DOHH2 (cell line): ENCODE measurements around the gene GPN1.
"Not testable (repeated sequence)": the region's sequence is repeated elsewhere in the genome, so short reads cannot be mapped to it uniquely, and the experiment has no call there.

Experiments
- H3F3A ChIP-seq: fragments of 200-600 bp; sonication (generic), shearing (Covaris generic); 2 replicates; pipeline ENCODE4 v1.6.0; 2016; ENCODE audit warnings: antibody characterized with exemption, mild to moderate bottlenecking; ENCODE audit not compliant: control insufficient read depth, insufficient read depth
- H3K27ac ChIP-seq: fragments of 200-600 bp; sonication (generic); 2 replicates; pipeline ENCODE4 v1.5.1; 2014; ENCODE audit warnings: low read depth, mild to moderate bottlenecking, low read length, moderate library complexity
- H3K27me3 ChIP-seq: fragments of 200-600 bp; sonication (generic); 2 replicates; pipeline ENCODE4 v1.6.1; 2014; ENCODE audit warnings: mild to moderate bottlenecking, low read length, mixed read lengths; ENCODE audit not compliant: control insufficient read depth
- H3K36me3 ChIP-seq: fragments of 200-600 bp; sonication (generic); 2 replicates; pipeline ENCODE4 v1.6.1; 2014; ENCODE audit warnings: mild to moderate bottlenecking, low read length, moderate library complexity, mixed read lengths; ENCODE audit not compliant: control insufficient read depth
- H3K4me1 ChIP-seq: fragments of 200-600 bp; sonication (generic); 2 replicates; pipeline ENCODE4 v1.6.1; 2014; ENCODE audit warnings: mild to moderate bottlenecking, low read length, mixed read lengths; ENCODE audit not compliant: control insufficient read depth
- H3K4me2 ChIP-seq: fragments of 200-600 bp; sonication (generic); 2 replicates; pipeline ENCODE4 v1.6.0; 2014; ENCODE audit warnings: mild to moderate bottlenecking, low read length, moderate library complexity
- H3K4me3 ChIP-seq: fragments of 200-600 bp; sonication (generic); 2 replicates; pipeline ENCODE4 v1.5.1; 2014; ENCODE audit warnings: mild to moderate bottlenecking, low read length, mixed read lengths
- H3K79me2 ChIP-seq: fragments of 200-600 bp; sonication (generic); 2 replicates; pipeline ENCODE4 v1.6.1; 2014; ENCODE audit warnings: mild to moderate bottlenecking, low read length, mixed read lengths; ENCODE audit not compliant: control insufficient read depth
- H3K9me2 ChIP-seq: fragments of 200-600 bp; sonication (generic); replicated peaks from 2 replicates; pipeline ENCODE4 v1.6.1; 2014; ENCODE audit warnings: mild to moderate bottlenecking, low read length, mixed read lengths; ENCODE audit not compliant: control insufficient read depth
- H3K9me3 ChIP-seq: fragments of 200-600 bp; sonication (generic); 2 replicates; pipeline ENCODE4 v1.6.1; 2014; ENCODE audit warnings: antibody characterized with exemption, low read length, mixed read lengths; ENCODE audit not compliant: control insufficient read depth, insufficient read depth
- H4K20me1 ChIP-seq: fragments of 200-600 bp; sonication (generic); 2 replicates; pipeline ENCODE4 v1.6.0; 2014; ENCODE audit warnings: low read depth, mild to moderate bottlenecking, antibody characterized with exemption, low read length, moderate library complexity; ENCODE audit not compliant: control insufficient read depth, insufficient read depth
- EZH2phosphoT487 ChIP-seq: fragments of 200-600 bp; sonication (generic); IDR thresholded peaks from 2 replicates; pipeline ENCODE4 v1.6.1; 2017; ENCODE audit warnings: borderline replicate concordance, mild to moderate bottlenecking, antibody characterized with exemption, low read length, moderate library complexity, mixed read lengths
- TF ChIP-seq, protein P1 (sequence below): fragments of 200-600 bp; sonication (generic); IDR thresholded peaks from one replicate; pipeline ENCODE4 v1.5.1; 2014; ENCODE audit warnings: antibody characterized with exemption, mild to moderate bottlenecking, low read depth, low read length; ENCODE audit not compliant: poor library complexity, severe bottlenecking

Gene GPN1

DNA sequence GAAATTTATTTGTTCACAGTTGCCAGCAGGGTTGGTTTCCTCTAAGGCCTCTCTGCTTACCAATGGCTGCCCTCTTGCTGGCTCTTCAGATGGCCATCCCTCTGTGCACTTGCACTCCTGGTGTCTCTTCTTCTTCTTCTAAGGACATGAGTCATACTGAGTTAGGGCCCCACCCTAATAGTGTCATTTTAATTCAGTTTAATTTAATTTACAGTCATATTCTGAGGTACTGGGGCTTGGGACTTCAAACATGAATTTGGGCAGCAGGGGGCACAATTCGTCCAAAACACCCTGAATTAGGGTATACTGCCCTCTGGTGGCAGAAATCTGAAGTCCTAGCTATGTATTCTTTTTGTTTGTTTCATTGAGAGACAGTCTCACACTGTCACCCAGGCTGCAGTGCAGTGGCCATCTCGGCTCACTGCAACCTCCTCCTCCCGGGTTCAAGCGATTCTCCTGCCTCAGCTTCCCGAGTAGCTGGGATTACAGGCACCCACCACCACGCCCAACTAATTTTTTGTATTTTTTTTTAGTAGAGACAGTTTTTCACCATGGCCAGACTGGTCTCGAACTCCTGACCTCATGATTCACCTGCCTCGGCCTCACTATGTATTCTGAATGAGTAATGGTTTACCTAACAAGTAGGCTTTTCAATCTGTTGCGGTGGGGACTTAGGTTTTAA, 54.7 kb downstream of the GPN1 start:
- peaks cover 52% of the 10 kb centered on the region for H3K36me3 ChIP-seq
- H3K27ac ChIP-seq = no peak overlapping the region
- no peaks in the 10 kb centered on the region for H3K27me3 ChIP-seq
- no peaks in the 10 kb centered on the region for H3K9me2 ChIP-seq
- H3K4me3 ChIP-seq = no peak overlapping the region
- H3F3A ChIP-seq = no peaks in the 10 kb centered on the region
- no peaks in the 10 kb centered on the region for H4K20me1 ChIP-seq
- no peaks in the 10 kb centered on the region for H3K4me1 ChIP-seq
- no peak for TF ChIP-seq EZH2phosphoT487
- TF ChIP-seq, protein P1, sequence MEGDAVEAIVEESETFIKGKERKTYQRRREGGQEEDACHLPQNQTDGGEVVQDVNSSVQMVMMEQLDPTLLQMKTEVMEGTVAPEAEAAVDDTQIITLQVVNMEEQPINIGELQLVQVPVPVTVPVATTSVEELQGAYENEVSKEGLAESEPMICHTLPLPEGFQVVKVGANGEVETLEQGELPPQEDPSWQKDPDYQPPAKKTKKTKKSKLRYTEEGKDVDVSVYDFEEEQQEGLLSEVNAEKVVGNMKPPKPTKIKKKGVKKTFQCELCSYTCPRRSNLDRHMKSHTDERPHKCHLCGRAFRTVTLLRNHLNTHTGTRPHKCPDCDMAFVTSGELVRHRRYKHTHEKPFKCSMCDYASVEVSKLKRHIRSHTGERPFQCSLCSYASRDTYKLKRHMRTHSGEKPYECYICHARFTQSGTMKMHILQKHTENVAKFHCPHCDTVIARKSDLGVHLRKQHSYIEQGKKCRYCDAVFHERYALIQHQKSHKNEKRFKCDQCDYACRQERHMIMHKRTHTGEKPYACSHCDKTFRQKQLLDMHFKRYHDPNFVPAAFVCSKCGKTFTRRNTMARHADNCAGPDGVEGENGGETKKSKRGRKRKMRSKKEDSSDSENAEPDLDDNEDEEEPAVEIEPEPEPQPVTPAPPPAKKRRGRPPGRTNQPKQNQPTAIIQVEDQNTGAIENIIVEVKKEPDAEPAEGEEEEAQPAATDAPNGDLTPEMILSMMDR = peak; percentile 99
- no peaks in the 10 kb centered on the region for H3K9me3 ChIP-seq
- H3K4me2 ChIP-seq = no peak overlapping the region
- H3K79me2 ChIP-seq = no peaks in the 10 kb centered on the region

DNA sequence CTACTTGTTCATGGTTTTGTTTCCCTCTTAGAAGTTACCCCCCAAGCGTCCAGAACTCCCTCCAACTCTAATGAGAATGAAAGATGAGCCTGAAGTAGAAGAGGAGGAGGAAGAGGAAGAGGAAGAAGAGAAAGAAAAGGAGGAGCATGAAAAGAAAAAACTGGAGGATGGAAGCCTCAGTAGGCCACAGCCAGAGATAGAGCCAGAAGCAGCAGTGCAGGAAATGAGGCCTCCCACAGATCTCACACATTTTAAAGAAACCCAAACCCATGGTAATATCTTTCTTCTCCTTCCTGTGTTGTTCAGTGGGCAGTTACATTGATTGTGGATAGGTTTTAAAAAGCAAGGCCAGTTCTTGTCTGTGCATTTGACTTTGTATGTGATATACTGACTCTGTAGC, 56.2 kb downstream of the GPN1 start:
- not testable (repeated sequence) for H3K4me3 ChIP-seq, H3F3A ChIP-seq, H4K20me1 ChIP-seq, H3K27ac ChIP-seq, H3K79me2 ChIP-seq, H3K27me3 ChIP-seq, H3K4me2 ChIP-seq, H3K4me1 ChIP-seq, H3K9me3 ChIP-seq, H3K9me2 ChIP-seq
- peaks cover 51% of the 10 kb centered on the region for H3K36me3 ChIP-seq

DNA sequence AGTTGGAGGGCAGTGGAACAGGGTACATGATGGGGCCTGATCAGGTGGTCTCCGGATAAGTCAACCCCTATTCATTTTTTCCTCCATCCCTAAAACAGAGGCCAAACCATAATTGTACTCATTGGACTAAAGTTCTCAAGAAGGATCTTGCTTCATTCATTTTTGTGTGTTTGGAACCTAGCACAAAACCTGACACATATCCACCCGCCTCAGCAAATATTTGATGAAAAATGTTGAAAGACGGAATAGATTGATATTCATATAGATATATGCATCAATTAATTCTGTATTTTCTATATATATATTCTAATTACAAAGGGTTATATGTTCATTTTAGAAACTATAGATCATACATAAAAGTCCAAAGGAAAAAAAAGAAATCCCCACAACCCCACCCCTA, 56.7 kb downstream of the GPN1 start:
- Histone ChIP-seq H3K9me2 (no peaks in the 10 kb centered on the region), H3K4me1 (no peaks in the 10 kb centered on the region), H3K36me3 (peaks cover 51% of the 10 kb centered on the region), H3K79me2 (no peaks in the 10 kb centered on the region), H3K27me3 (no peaks in the 10 kb centered on the region), H3K9me3 (no peaks in the 10 kb centered on the region), H3K27ac (no peak overlapping the region), H4K20me1 (no peaks in the 10 kb centered on the region), H3F3A (no peaks in the 10 kb centered on the region), H3K4me3 (no peak overlapping the region), H3K4me2 (no peak overlapping the region)
- no peak for TF ChIP-seq EZH2phosphoT487
- TF ChIP-seq, protein P1 = no peak

DNA sequence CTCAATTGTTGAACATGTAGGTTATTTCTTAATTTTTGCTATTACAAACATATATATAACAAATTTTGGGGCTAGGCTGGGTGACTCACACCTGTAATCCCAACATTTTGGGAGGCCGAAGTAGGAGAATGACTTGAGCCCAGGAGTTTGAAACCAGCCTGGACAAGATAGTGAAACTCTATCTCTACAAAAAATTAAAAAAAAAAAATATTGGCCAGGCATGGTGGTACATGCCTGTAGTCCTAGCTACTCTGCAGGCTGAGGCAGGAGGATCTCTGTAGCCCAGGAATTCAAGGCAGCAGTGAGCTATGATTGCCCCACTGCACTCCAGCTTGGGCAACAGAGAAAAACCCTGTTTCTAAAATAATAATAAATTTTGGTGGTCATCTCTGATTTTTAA, 58.4 kb downstream of the GPN1 start:
- Histone ChIP-seq H3K79me2 (no peaks in the 10 kb centered on the region), H3K4me3 (no peak overlapping the region), H3K36me3 (peaks cover 47% of the 10 kb centered on the region), H4K20me1 (no peaks in the 10 kb centered on the region), H3K27me3 (no peaks in the 10 kb centered on the region), H3K9me3 (no peaks in the 10 kb centered on the region), H3K27ac (no peak overlapping the region), H3K9me2 (no peaks in the 10 kb centered on the region), H3F3A (no peaks in the 10 kb centered on the region), H3K4me1 (no peaks in the 10 kb centered on the region), H3K4me2 (no peak overlapping the region)
- no peak for TF ChIP-seq EZH2phosphoT487
- TF ChIP-seq, protein P1 = no peak
